T-cell (primary cell): Measurements from ENCODE around the gene DNTTIP2. TPM values are rescaled to one million over a fixed set of nuclear protein-coding genes. Genes with fewer than 3 reads are reported as not detected.
"Not testable (repeated sequence)": the region's sequence is repeated elsewhere in the genome, so short reads cannot be mapped to it uniquely, and the experiment has no call there.

Experiments used
- ATAC-seq, 4 experiments: fragments of 200-7000 bp in 3 of 4; fragments of 150-1000 bp in 1 of 4; cut with Tn5 transposase; replicated peaks in 1 of 4; 1 replicate in 3 of 4; 2 replicates in 1 of 4; pipeline ENCODE4 v1.10.0; 2021; ENCODE audit warnings: moderate library complexity in 3 of 4, mild to moderate bottlenecking in 2 of 4, moderate number of reproducible peaks in 1 of 4
- CTCF ChIA-PET, 2 donors: fragments of 300-600 bp; sonication (Branson Sonifier 250); formaldehyde crosslinking; loops; one replicate each; lab custom pipeline; 2022; ENCODE audit warnings: antibody characterized with exemption in 2 of 2; lab: Charles Lee
- POLR2A ChIA-PET, 2 donors: fragments of 300-600 bp; sonication (Branson Sonifier 250); formaldehyde crosslinking; loops; one replicate each; lab custom pipeline; 2022; ENCODE audit warnings: antibody characterized with exemption in 2 of 2; lab: Charles Lee
- DNase-seq, 35 experiments: peaks; one replicate each; pipeline versions ENCODE4 v3.0.0 to v3.0.0-alpha.2; 2013 to 2023
- H3K27ac ChIP-seq: one replicate; pipeline ENCODE4 v1.5.1; 2013; ENCODE audit warnings: low read length
- H3K27me3 ChIP-seq, 2 experiments: replicated peaks in 1 of 2; 1 replicate in 1 of 2; 2 replicates in 1 of 2; pipeline versions ENCODE4 v1.6.1 to v1.7.0; 2013; ENCODE audit warnings: low read length in 1 of 2, mixed read lengths in 1 of 2; ENCODE audit not compliant: control insufficient read depth in 2 of 2, insufficient read depth in 2 of 2; ENCODE audit errors: extremely low read depth in 1 of 2
- H3K36me3 ChIP-seq, 2 donors: 1 replicate in 1 of 2; 2 replicates in 1 of 2; pipeline versions ENCODE4 v1.6.1 to v1.7.0; 2013; ENCODE audit warnings: low read length in 1 of 2; ENCODE audit not compliant: control insufficient read depth in 2 of 2, insufficient read depth in 1 of 2; ENCODE audit errors: extremely low read depth in 1 of 2
- H3K4me1 ChIP-seq, 2 experiments: 1 replicate in 1 of 2; 2 replicates in 1 of 2; pipeline versions ENCODE4 v1.6.1 to v1.7.0; 2013; ENCODE audit warnings: low read length in 2 of 2, mixed read lengths in 1 of 2; ENCODE audit not compliant: insufficient read depth in 2 of 2, control insufficient read depth in 1 of 2; ENCODE audit errors: extremely low read depth in 1 of 2
- H3K4me3 ChIP-seq, 2 donors: 1 replicate in 1 of 2; 2 replicates in 1 of 2; pipeline versions ENCODE4 v1.5.1 to v1.7.0; 2013; ENCODE audit warnings: mild to moderate bottlenecking in 2 of 2, low read length in 1 of 2, moderate library complexity in 1 of 2; ENCODE audit not compliant: control insufficient read depth in 1 of 2; ENCODE audit errors: extremely low read depth in 1 of 2
- H3K9me3 ChIP-seq: 2 replicates; pipeline ENCODE4 v1.7.0; 2013
- H3K27ac Mint-ChIP-seq, 2 donors: one replicate each; pipeline ENCODE4 v1.8.0; 2020 to 2021; ENCODE audit warnings: mild to moderate bottlenecking in 2 of 2, mixed read lengths in 2 of 2
- H3K27me3 Mint-ChIP-seq, 2 donors: one replicate each; pipeline ENCODE4 v1.8.0; 2021 to 2022; ENCODE audit warnings: mixed read lengths in 2 of 2
- H3K36me3 Mint-ChIP-seq: one replicate; pipeline ENCODE4 v1.8.0; 2021; ENCODE audit warnings: mixed read lengths
- H3K4me1 Mint-ChIP-seq, 3 donors: one replicate each; pipeline ENCODE4 v1.8.0; 2020 to 2022; ENCODE audit warnings: mixed read lengths in 3 of 3, mild to moderate bottlenecking in 1 of 3
- H3K4me3 Mint-ChIP-seq, 3 donors: one replicate each; pipeline ENCODE4 v1.8.0; 2020 to 2022; ENCODE audit warnings: mild to moderate bottlenecking in 3 of 3, mixed read lengths in 3 of 3, moderate library complexity in 3 of 3
- H3K9me3 Mint-ChIP-seq, 3 donors: one replicate each; pipeline ENCODE4 v1.8.0; 2020 to 2022; ENCODE audit warnings: mixed read lengths in 3 of 3
- WGBS: methylation state at CpG from one replicate; pipeline ENCODE4 v1.1.5; 2013; ENCODE audit warnings: missing lambda C conversion rate; ENCODE audit not compliant: insufficient coverage; 5-methylcytosine and 5-hydroxymethylcytosine counted together
- total RNA-seq, 35 experiments: library from RNA in 6 of 35; stranded (reverse) in 6 of 35; fragments of 120-200 nt in 1 of 35; gene quantifications; one replicate each; pipeline versions ENCODE4 v1.2.1 to v1.2.4 and lab custom pipeline; 2013 to 2026

DNTTIP2 gene
- total RNA-seq, 5 donors from 2014 or later (not counting 1 experiment from before 2014, with no cell fraction given) = 60.4 to 90.7 (median 69.8) TPM

- peaks cover 0 to 5% of the 10 kb centered on the region in 2 experiments for H3K4me1 ChIP-seq
- H3K9me3 ChIP-seq = no peaks in the 10 kb centered on the region
- Mint-ChIP-seq H3K9me3 (no peaks in the 10 kb centered on the region), H3K27ac (no peak overlapping the region), H3K4me3 (no peak overlapping the region), H3K4me1 (peaks cover 19 to 27% (median 24%) of the 10 kb centered on the region in 3 donors), H3K27me3 (no peaks in the 10 kb centered on the region), H3K36me3 (peaks cover 61% of the 10 kb centered on the region)
- 100% methylated on average over 1 of the region's 4 CpGs for WGBS
- DNase-seq (no peak), ATAC-seq (no peak)
- no peaks in the 10 kb centered on the region for H3K27me3 ChIP-seq
- no peak overlapping the region for H3K4me3 ChIP-seq
- POLR2A ChIA-PET = interaction anchor here in 1 of 2 donors (1.1 kb wide), 1 partner anchor 23 kb away, joined by 3 read pairs; no protein-coding TSS in a partner anchor
- H3K27ac ChIP-seq = no peak overlapping the region
- CTCF ChIA-PET = interaction anchor here in 1 of 2 donors (0.5 to 3.7 kb wide), 4 partner anchors 15 to 243 kb away, joined by 3 to 16 read pairs (median 4); no protein-coding TSS in a partner anchor
- H3K36me3 ChIP-seq = peaks cover 0 to 67% of the 10 kb centered on the region in 2 donors
Observed at GRCh38 chr1:93871366-93871765, 7.6 kb downstream of the DNTTIP2 start.

DNA sequence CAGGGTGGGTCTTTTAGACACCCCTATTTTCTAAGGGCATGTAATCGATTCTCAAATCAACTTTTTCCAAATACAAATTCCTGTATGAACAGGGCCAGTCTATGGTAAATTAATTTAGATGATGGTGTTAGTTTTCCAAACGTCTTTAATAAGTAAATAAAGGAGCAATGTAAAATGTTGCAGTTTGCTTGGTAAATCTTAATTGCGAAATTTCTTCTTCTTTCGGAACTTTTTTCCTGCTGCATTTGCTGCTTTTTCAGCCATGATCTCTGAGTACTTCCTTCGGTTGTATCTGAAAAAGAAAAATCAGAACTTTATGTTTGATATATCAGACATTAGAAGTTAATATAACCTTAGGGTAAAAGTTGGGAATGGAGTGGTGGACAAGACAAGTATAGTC lies 9.4 kb downstream of the DNTTIP2 start:
- ATAC-seq = no peak
- H3K27ac Mint-ChIP-seq = no peak overlapping the region
- H3K36me3 Mint-ChIP-seq = peaks cover 49% of the 10 kb centered on the region
- CTCF ChIA-PET = no interaction called here
- DNase-seq = no peak
- no peaks in the 10 kb centered on the region for H3K9me3 ChIP-seq
- H3K4me3 ChIP-seq = no peak overlapping the region
- no peaks in the 10 kb centered on the region for H3K9me3 Mint-ChIP-seq
- no peaks in the 10 kb centered on the region for H3K4me1 ChIP-seq
- peaks cover 7 to 19% (median 11%) of the 10 kb centered on the region in 3 donors for H3K4me1 Mint-ChIP-seq
- no peaks in the 10 kb centered on the region for H3K27me3 Mint-ChIP-seq
- H3K4me3 Mint-ChIP-seq = no peak overlapping the region
- no peaks in the 10 kb centered on the region for H3K27me3 ChIP-seq
- POLR2A ChIA-PET = no interaction called here
- peaks cover 0 to 54% of the 10 kb centered on the region in 2 donors for H3K36me3 ChIP-seq
- 100% methylated on average over 1 of the region's 5 CpGs for WGBS
- no peak overlapping the region for H3K27ac ChIP-seq

- H3K27ac ChIP-seq, H3K27me3 Mint-ChIP-seq, H3K27me3 ChIP-seq, POLR2A ChIA-PET, DNase-seq, H3K9me3 Mint-ChIP-seq, ATAC-seq, H3K4me3 Mint-ChIP-seq, CTCF ChIA-PET, H3K9me3 ChIP-seq, H3K4me1 ChIP-seq, H3K4me3 ChIP-seq: not testable (repeated sequence)
- H3K36me3 ChIP-seq = peaks cover 0 to 43% of the 10 kb centered on the region in 2 donors
- WGBS = no CpG with 5 or more reads among the region's 1 CpG
- Mint-ChIP-seq H3K27ac (peak overlapping the region in 1 of 2 donors; percentile 19), H3K4me1 (peaks cover 0 to 11% (median 2%) of the 10 kb centered on the region in 3 donors), H3K36me3 (peaks cover 39% of the 10 kb centered on the region)
Observed at GRCh38 chr1:93868492-93868891, 10.5 kb downstream of the DNTTIP2 start.

- Mint-ChIP-seq H3K4me3 (no peak overlapping the region), H3K27me3 (no peaks in the 10 kb centered on the region), H3K36me3 (peaks cover 23% of the 10 kb centered on the region), H3K4me1 (peaks cover 0 to 6% (median 2%) of the 10 kb centered on the region in 3 donors), H3K9me3 (no peaks in the 10 kb centered on the region), H3K27ac (peak overlapping the region in 1 of 2 donors; percentile 13)
- H3K4me3 ChIP-seq = no peak overlapping the region
- ChIA-PET CTCF (no interaction called here), POLR2A (no interaction called here)
- 100% methylated on average over 2 of the region's 5 CpGs for WGBS
- no peaks in the 10 kb centered on the region for H3K4me1 ChIP-seq
- DNase-seq = no peak
- no peak overlapping the region for H3K27ac ChIP-seq
- no peaks in the 10 kb centered on the region for H3K9me3 ChIP-seq
- ATAC-seq = no peak
- peaks cover 0 to 13% of the 10 kb centered on the region in 2 donors for H3K36me3 ChIP-seq
- no peaks in the 10 kb centered on the region for H3K27me3 ChIP-seq
Observed at GRCh38 chr1:93865253-93865652, 13.8 kb downstream of the DNTTIP2 start.

- H3K36me3 ChIP-seq = peaks cover 0 to 3% of the 10 kb centered on the region in 2 donors
Observed at GRCh38 chr1:93864175-93864574, 14.8 kb downstream of the DNTTIP2 start.

DNA sequence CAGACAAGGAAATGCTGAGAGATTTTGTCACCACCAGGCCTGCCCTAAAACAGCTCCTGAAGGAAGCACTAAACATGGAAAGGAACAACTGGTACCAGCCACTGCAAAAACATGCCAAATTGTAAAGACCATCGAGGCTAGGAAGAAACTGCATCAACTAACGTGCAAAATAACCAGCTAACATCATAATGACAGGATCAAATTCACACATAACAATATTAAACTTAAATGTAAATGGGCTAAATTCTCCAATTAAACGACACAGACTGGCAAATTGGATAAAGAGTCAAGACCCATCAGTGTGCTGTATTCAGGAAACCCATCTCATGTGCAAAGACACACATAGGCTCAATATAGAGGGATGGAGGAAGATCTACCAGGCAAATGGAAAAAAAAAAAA lies 21.4 kb downstream of the DNTTIP2 start:
- ATAC-seq, H3K36me3 Mint-ChIP-seq, DNase-seq, H3K4me3 ChIP-seq, H3K9me3 Mint-ChIP-seq, H3K27ac ChIP-seq, H3K27ac Mint-ChIP-seq, H3K9me3 ChIP-seq, H3K36me3 ChIP-seq, H3K4me1 ChIP-seq, H3K4me3 Mint-ChIP-seq, H3K27me3 ChIP-seq: not testable (repeated sequence)
- POLR2A ChIA-PET = interaction anchor here in 1 of 2 donors (0.7 kb wide), 2 partner anchors 21 to 175 kb away, joined by 3 to 6 read pairs; no protein-coding TSS in a partner anchor
- peaks cover 8 to 15% of the 10 kb centered on the region in 2 donors for H3K27me3 Mint-ChIP-seq
- WGBS = no CpG with 5 or more reads among the region's 3 CpGs
- CTCF ChIA-PET = interaction anchor here in 1 of 2 donors (0.7 kb wide), 2 partner anchors 242 to 276 kb away, joined by 3 to 4 read pairs; no protein-coding TSS in a partner anchor
- H3K4me1 Mint-ChIP-seq = peaks cover 0 to 11% (median 5%) of the 10 kb centered on the region in 3 donors

More at GRCh38 chr1:93864175-93864574, 14.8 kb downstream of the DNTTIP2 start:
- no peak for DNase-seq
- H3K4me3 Mint-ChIP-seq = no peak overlapping the region
- Histone ChIP-seq H3K9me3 (no peaks in the 10 kb centered on the region), H3K27me3 (no peaks in the 10 kb centered on the region), H3K27ac (no peak overlapping the region), H3K4me3 (no peak overlapping the region), H3K4me1 (no peaks in the 10 kb centered on the region)
- peaks cover 0 to 6% (median 2%) of the 10 kb centered on the region in 3 donors for H3K4me1 Mint-ChIP-seq
- peaks cover 13% of the 10 kb centered on the region for H3K36me3 Mint-ChIP-seq
- H3K27ac Mint-ChIP-seq = no peak overlapping the region
- no peak for ATAC-seq
- peaks cover 0 to 2% of the 10 kb centered on the region in 2 donors for H3K27me3 Mint-ChIP-seq
- CTCF ChIA-PET = no interaction called here
- POLR2A ChIA-PET = no interaction called here
- no peaks in the 10 kb centered on the region for H3K9me3 Mint-ChIP-seq
- WGBS = no CpG with 5 or more reads among the region's 3 CpGs
